H1 (cell line): ENCODE data around the gene MYH7B. TPM values are rescaled to one million over a fixed set of nuclear protein-coding genes. Genes with fewer than 3 reads are reported as not detected.

Experiments
- CTCF ChIA-PET: fragments of 300-600 bp; sonication (Branson Sonifier 250); formaldehyde crosslinking; loops from one replicate; lab custom pipeline; 2021; ENCODE audit not compliant: partially characterized antibody; lab: Charles Lee
- POLR2A ChIA-PET: fragments of 300-600 bp; sonication (Branson Sonifier 250); formaldehyde crosslinking; loops from one replicate; lab custom pipeline; 2021; ENCODE audit warnings: inconsistent platforms; ENCODE audit not compliant: partially characterized antibody; lab: Charles Lee
- DNase-seq, 2 experiments: peaks; one replicate each; pipeline versions ENCODE4 v3.0.0 to v3.0.0-alpha.2; 2010 to 2022; ENCODE audit warnings: low spot score in 2 of 2, low read depth in 1 of 2, mixed read lengths in 1 of 2
- FAIRE-seq: peaks from 2 replicates; lab custom pipeline; 2011; peaks lifted over from hg19 to GRCh38; lab: Jason Lieb, UNC
- H2AFZ ChIP-seq: 2 replicates; pipeline ENCODE4 v1.8.1; 2012; ENCODE audit warnings: low read length, inconsistent platforms
- H2AK5ac ChIP-seq: 2 replicates; pipeline ENCODE4 v1.6.1; 2013; ENCODE audit warnings: low read depth, low read length
- H2BK120ac ChIP-seq: replicated peaks from 2 replicates; pipeline ENCODE3; 2013; ENCODE audit warnings: low read depth, low read length, inconsistent platforms
- H2BK12ac ChIP-seq: 2 replicates; pipeline ENCODE4 v1.6.1; 2013; ENCODE audit warnings: low read depth, low read length
- H2BK15ac ChIP-seq: 2 replicates; pipeline ENCODE4 v1.6.1; 2013; ENCODE audit warnings: low read length
- H2BK20ac ChIP-seq: 2 replicates; pipeline ENCODE4 v1.6.1; 2013; ENCODE audit warnings: low read length
- H2BK5ac ChIP-seq: 2 replicates; pipeline ENCODE4 v1.6.1; 2013; ENCODE audit warnings: low read depth, low read length
- H3K14ac ChIP-seq: 2 replicates; pipeline ENCODE4 v1.6.1; 2013; ENCODE audit warnings: inconsistent platforms; ENCODE audit not compliant: insufficient read length
- H3K18ac ChIP-seq: 2 replicates; pipeline ENCODE4 v1.6.1; 2013; ENCODE audit warnings: low read length; ENCODE audit errors: extremely low read depth
- H3K23ac ChIP-seq: 2 replicates; pipeline ENCODE4 v1.6.1; 2013; ENCODE audit warnings: inconsistent platforms; ENCODE audit not compliant: insufficient read length
- H3K23me2 ChIP-seq: 2 replicates; pipeline ENCODE4 v1.6.1; 2013; ENCODE audit warnings: low read depth, low read length
- H3K27ac ChIP-seq: 2 replicates; pipeline ENCODE4 v1.6.1; 2011; ENCODE audit warnings: low read depth, low read length, inconsistent platforms
- H3K27me3 ChIP-seq, 4 experiments: replicated peaks in 1 of 4; 1 replicate in 1 of 4; 2 replicates in 3 of 4; pipeline versions ENCODE4 v1.6.1 to v1.8.1; 2011 to 2013; ENCODE audit warnings: low read length in 3 of 4, mild to moderate bottlenecking in 3 of 4, inconsistent platforms in 2 of 4, mixed read lengths in 2 of 4, moderate library complexity in 1 of 4; ENCODE audit not compliant: control insufficient read depth in 3 of 4, insufficient read depth in 3 of 4; ENCODE audit errors: extremely low read depth in 1 of 4
- H3K36me3 ChIP-seq, 4 experiments: 2 replicates each; pipeline versions ENCODE4 v1.6.1 to v1.8.1; 2011 to 2013; ENCODE audit warnings: mild to moderate bottlenecking in 4 of 4, low read length in 3 of 4, moderate library complexity in 2 of 4, control low read depth in 1 of 4, inconsistent platforms in 1 of 4; ENCODE audit not compliant: insufficient read depth in 4 of 4, control insufficient read depth in 2 of 4
- H3K4ac ChIP-seq: replicated peaks from 2 replicates; pipeline ENCODE3; 2013; ENCODE audit warnings: low read length, low read depth, mixed read lengths, inconsistent platforms; ENCODE audit not compliant: insufficient read length
- H3K4me1 ChIP-seq, 4 experiments: replicated peaks in 1 of 4; 1 replicate in 1 of 4; 2 replicates in 3 of 4; pipeline versions ENCODE4 v1.6.1 to v1.8.1; 2011 to 2013; ENCODE audit warnings: low read length in 3 of 4, inconsistent platforms in 2 of 4, mixed read lengths in 1 of 4; ENCODE audit not compliant: insufficient read depth in 4 of 4, control insufficient read depth in 3 of 4
- H3K4me2 ChIP-seq, 2 experiments: 2 replicates each; pipeline versions ENCODE4 v1.6.1 to v1.8.1; 2011 to 2013; ENCODE audit warnings: low read depth in 2 of 2, low read length in 2 of 2, control low read depth in 1 of 2, inconsistent platforms in 1 of 2, mild to moderate bottlenecking in 1 of 2; ENCODE audit not compliant: insufficient read depth in 1 of 2
- H3K4me3 ChIP-seq, 4 experiments: fragments of 200-600, 300-600 bp in 1 of 4; sonication (generic), shearing (Covaris generic), sonication (Bioruptor Twin) in 1 of 4; 2 replicates each; pipeline versions ENCODE4 v1.5.1 to v1.8.1; 2011 to 2016; ENCODE audit warnings: low read length in 4 of 4, low read depth in 3 of 4, control low read depth in 2 of 4, inconsistent platforms in 2 of 4, mild to moderate bottlenecking in 2 of 4, mixed read lengths in 1 of 4, moderate library complexity in 1 of 4; ENCODE audit not compliant: insufficient read depth in 2 of 4; ENCODE audit errors: extremely low read depth in 1 of 4
- H3K56ac ChIP-seq: replicated peaks from 2 replicates; pipeline ENCODE3; 2013; ENCODE audit warnings: low read depth, mild to moderate bottlenecking, mixed read lengths, low read length, inconsistent platforms; ENCODE audit not compliant: insufficient read length
- H3K79me1 ChIP-seq: 2 replicates; pipeline ENCODE4 v1.6.1; 2013; ENCODE audit warnings: low read depth, low read length, control low read depth
- H3K79me2 ChIP-seq, 2 experiments: 2 replicates each; pipeline versions ENCODE4 v1.6.1 to v1.8.1; 2012 to 2013; ENCODE audit warnings: low read length in 2 of 2, mild to moderate bottlenecking in 2 of 2, inconsistent platforms in 1 of 2; ENCODE audit not compliant: insufficient read depth in 2 of 2, control insufficient read depth in 1 of 2
- H3K9ac ChIP-seq, 4 experiments: replicated peaks in 1 of 4; 1 replicate in 1 of 4; 2 replicates in 3 of 4; pipeline versions ENCODE4 v1.6.1 to v1.8.1; 2011 to 2013; ENCODE audit warnings: low read depth in 3 of 4, low read length in 3 of 4, control low read depth in 2 of 4, mild to moderate bottlenecking in 2 of 4, moderate library complexity in 2 of 4, inconsistent platforms in 1 of 4; ENCODE audit errors: extremely low read depth in 1 of 4
- H3K9me3 ChIP-seq, 2 experiments: 2 replicates each; pipeline versions ENCODE4 v1.6.1 to v1.8.1; 2012 to 2013; ENCODE audit warnings: mild to moderate bottlenecking in 2 of 2, moderate library complexity in 2 of 2, control low read depth in 1 of 2, inconsistent platforms in 1 of 2, low read depth in 1 of 2, low read length in 1 of 2, mixed read lengths in 1 of 2; ENCODE audit not compliant: insufficient read depth in 2 of 2
- H4K20me1 ChIP-seq, 2 experiments: replicated peaks in 1 of 2; 2 replicates each; pipeline versions ENCODE3 to v1.8.1; 2011 to 2013; ENCODE audit warnings: inconsistent platforms in 2 of 2, low read length in 2 of 2, mild to moderate bottlenecking in 1 of 2; ENCODE audit not compliant: insufficient read depth in 2 of 2, control insufficient read depth in 1 of 2
- H4K5ac ChIP-seq: 2 replicates; pipeline ENCODE4 v1.6.1; 2013; ENCODE audit warnings: low read length, low read depth, mixed read lengths, inconsistent platforms; ENCODE audit not compliant: insufficient read length
- H4K8ac ChIP-seq: 2 replicates; pipeline ENCODE4 v1.8.0; 2013; ENCODE audit warnings: mild to moderate bottlenecking, moderate library complexity, low read length, inconsistent platforms; ENCODE audit not compliant: insufficient read depth; ENCODE audit errors: extremely low read depth
- H4K91ac ChIP-seq: replicated peaks from 2 replicates; pipeline ENCODE3; 2013; ENCODE audit warnings: low read length, mixed read lengths, inconsistent platforms; ENCODE audit not compliant: insufficient read length
- CHD1 ChIP-seq: IDR thresholded peaks from 2 replicates; pipeline ENCODE4 v1.6.1; 2012; ENCODE audit warnings: low read depth, low read length, improper control_type of control experiment
- HDAC2 ChIP-seq, 2 experiments: fragments of 300-600 bp in 1 of 2; sonication (generic) in 1 of 2; IDR thresholded peaks; 2 replicates each; pipeline ENCODE4 v1.6.1; 2011 to 2012; ENCODE audit warnings: low read depth in 2 of 2, low read length in 2 of 2, mild to moderate bottlenecking in 2 of 2, moderate library complexity in 2 of 2, borderline replicate concordance in 1 of 2, inconsistent platforms in 1 of 2
- JUND ChIP-seq: IDR thresholded peaks from 2 replicates; pipeline ENCODE4 v1.6.1; 2011; ENCODE audit warnings: mild to moderate bottlenecking, improper control_type of control experiment, low read length
- RXRA ChIP-seq: IDR thresholded peaks from 2 replicates; pipeline ENCODE4 v1.6.1; 2011; ENCODE audit warnings: low read depth, mild to moderate bottlenecking, low read length, moderate library complexity; ENCODE audit not compliant: insufficient read depth
- TAF7 ChIP-seq: optimal IDR thresholded peaks from 2 replicates; pipeline ENCODE3; 2011; ENCODE audit warnings: low read depth, mild to moderate bottlenecking, inconsistent platforms, low read length, moderate library complexity, borderline replicate concordance
- ZNF274 ChIP-seq: IDR thresholded peaks from 2 replicates; pipeline ENCODE4 v1.7.0; 2012; ENCODE audit warnings: low read length, borderline replicate concordance; ENCODE audit errors: extremely low read depth
- WGBS, 2 experiments: shearing (Covaris generic) in 1 of 2; methylation state at CpG; one replicate each; pipeline versions ENCODE4 v1.1.6 to v1.1.7; 2013 to 2015; ENCODE audit warnings: low lambda C conversion rate in 2 of 2, mixed read lengths in 2 of 2, inconsistent platforms in 1 of 2, low coverage in 1 of 2, missing lambda C conversion rate in 1 of 2; ENCODE audit not compliant: insufficient replicate concordance in 2 of 2, insufficient coverage in 1 of 2, insufficient read length in 1 of 2; ENCODE audit errors: extremely low coverage in 1 of 2, missing lambda C conversion rate in 1 of 2; 5-methylcytosine and 5-hydroxymethylcytosine counted together
- polyA plus RNA-seq, 7 experiments: library from polyadenylated mRNA; depleted of rRNA in 3 of 7; stranded (reverse) in 5 of 7; unstranded in 2 of 7; fragments of >200 nt in 5 of 7; fragments of 200-250 nt in 2 of 7; gene quantifications; 1 replicate in 5 of 7; 2 replicates in 1 of 7; 4 replicates in 1 of 7; pipeline versions ENCODE4 v1.2.1 to v1.2.3, GENCODE V29; 2011 to 2013; ENCODE audit warnings: missing spikeins in 2 of 7, mixed read lengths in 2 of 7
- total RNA-seq: library from RNA; stranded (reverse); fragmentation: NEBNext Ultra II Directional; extraction: Animal tissue kit (Norgen Biotek cat#: 25700); gene quantifications from 2 replicates; pipeline ENCODE4 v1.2.1, GENCODE V29; 2021
- TF ChIP-seq, protein P1 (sequence below): IDR thresholded peaks from 2 replicates; pipeline ENCODE4 v1.6.1; 2011; ENCODE audit warnings: low read depth, mild to moderate bottlenecking, low read length; ENCODE audit not compliant: insufficient read depth

The MYH7B gene
- total and polyA plus RNA-seq, 2 of the 8 experiments (the other 6 are each of a cell fraction or from before 2014, with no cell fraction given), result 0.15 to 0.30 TPM

DNA sequence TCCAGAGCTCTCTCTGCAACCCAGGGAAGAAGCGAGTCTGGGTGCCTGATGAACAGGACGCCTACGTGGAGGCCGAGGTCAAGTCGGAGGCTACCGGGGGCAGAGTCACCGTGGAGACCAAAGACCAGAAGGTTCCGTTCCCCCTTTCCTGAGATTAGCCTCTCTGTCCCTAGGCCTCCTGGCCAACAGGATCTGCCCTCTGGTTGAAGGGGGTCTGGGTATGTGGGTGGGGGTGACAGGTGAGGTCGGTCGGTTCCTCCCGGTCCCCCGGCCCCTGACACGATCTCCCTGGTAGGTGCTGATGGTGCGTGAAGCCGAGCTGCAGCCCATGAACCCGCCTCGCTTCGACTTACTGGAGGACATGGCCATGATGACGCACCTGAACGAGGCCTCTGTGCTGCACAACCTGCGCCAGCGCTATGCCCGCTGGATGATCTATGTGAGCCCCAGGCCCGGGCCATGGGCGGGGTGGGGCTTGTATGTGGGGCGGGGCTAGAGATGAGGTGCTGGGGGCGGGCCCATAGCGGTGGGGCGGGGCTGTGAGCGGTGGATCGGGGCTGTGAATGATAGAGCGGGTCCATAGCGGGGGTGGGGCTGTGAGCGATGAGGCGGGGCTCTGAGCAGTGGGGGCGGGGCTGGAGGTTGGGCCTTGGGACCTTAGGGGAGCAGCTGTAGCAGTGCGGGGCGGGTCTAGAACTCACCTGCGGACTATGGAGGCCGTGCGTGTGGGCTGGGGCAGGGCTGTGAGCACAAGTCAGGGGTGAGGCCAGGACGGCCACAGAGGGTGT lies 23.9 kb downstream of the MYH7B start:
- Histone ChIP-seq H2BK5ac (0 out of 2 replicates have a peak overlapping the region, but pooled peaks have one; percentile 9), H3K14ac (no peak overlapping the region), H3K23me2 (peaks cover 4% of the 10 kb centered on the region; the same call in 1 of the 2 replicates), H2BK120ac (no peak overlapping the region), H3K27me3 (peaks cover 0 to 11% (median 4%) of the 10 kb centered on the region in 4 experiments; a peak in 3 of 7 replicates), H3K79me1 (no peaks in the 10 kb centered on the region), H3K4me2 (no peak overlapping the region), H3K4me1 (peaks cover 0 to 35% (median 20%) of the 10 kb centered on the region in 4 experiments; a peak in 6 of 7 replicates), H3K23ac (no peak overlapping the region), H3K56ac (no peak overlapping the region), H2AFZ (no peak overlapping the region), H4K20me1 (no peaks in the 10 kb centered on the region), H4K8ac (no peak overlapping the region), H2BK15ac (no peak overlapping the region; the same call in 1 of the 2 replicates), H3K79me2 (no peaks in the 10 kb centered on the region), H4K5ac (no peak overlapping the region), H3K4me3 (no peak overlapping the region), H3K18ac (no peak overlapping the region; the same call in 1 of the 2 replicates), H3K9me3 (no peaks in the 10 kb centered on the region), H2BK12ac (no peak overlapping the region; the same call in 1 of the 2 replicates), H3K27ac (no peak overlapping the region), H3K36me3 (no peaks in the 10 kb centered on the region), H4K91ac (peak overlapping the region; percentile 34), H3K9ac (no peak overlapping the region), H2BK20ac (peak overlapping the region; percentile 64; the same call in 1 of the 2 replicates), H2AK5ac (no peak overlapping the region), H3K4ac (no peak overlapping the region)
- 82% methylated on average over 22 of the region's 42 CpGs; no CpG with 5 or more reads in 1 of the 2 experiments for WGBS, 2 experiments
- CTCF ChIA-PET, result interaction anchor here (0.6 to 1.9 kb wide), 8 partner anchors 11 to 945 kb away, joined by 3 to 8 read pairs (median 3); no protein-coding TSS in a partner anchor
- FAIRE-seq, result no peak
- DNase-seq, result peak; percentile 71 to 95
- POLR2A ChIA-PET, result interaction anchor here (1.1 to 2.3 kb wide), 4 partner anchors 10 to 27 kb away, joined by 3 to 9 read pairs (median 6); no protein-coding TSS in a partner anchor
- TF ChIP-seq TAF7 (no peak), HDAC2 (IDR thresholded peaks at IDR 0.05; ENCODE audit: borderline replicate concordance in 1 of 2, low read depth in 2 of 2, low read length in 2 of 2) (no peak), CHD1 (no peak), RXRA (no peak), JUND (no peak), ZNF274 (no peak)
- TF ChIP-seq, protein P1, sequence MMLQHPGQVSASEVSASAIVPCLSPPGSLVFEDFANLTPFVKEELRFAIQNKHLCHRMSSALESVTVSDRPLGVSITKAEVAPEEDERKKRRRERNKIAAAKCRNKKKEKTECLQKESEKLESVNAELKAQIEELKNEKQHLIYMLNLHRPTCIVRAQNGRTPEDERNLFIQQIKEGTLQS, result no peak
